Activated CD8-positive, alpha-beta memory T cell treated with anti-CD3 and anti-CD28 coated beads, Interleukin-2, amount 10 ng/mL, durations not matched to agents 7 days and 5 days (primary cell): ENCODE results near the gene SNCAIP. TPM values are rescaled to one million over a fixed set of nuclear protein-coding genes. Genes with fewer than 3 reads are reported as not detected.
"Not testable (repeated sequence)": the region's sequence is repeated elsewhere in the genome, so short reads cannot be mapped to it uniquely, and the experiment has no call there.

ENCODE experiments used
- ATAC-seq: fragments of 150-1000 bp; cut with Tn5 transposase; one replicate; pipeline ENCODE4 v1.10.0; 2021; ENCODE audit warnings: moderate library complexity
- CTCF ChIA-PET: fragments of 350-600 bp; sonication (Branson Sonifier 250); formaldehyde crosslinking; loops from one replicate; lab custom pipeline; 2021; ENCODE audit warnings: antibody characterized with exemption; lab: Charles Lee
- DNase-seq: peaks from one replicate; pipeline ENCODE4 v3.0.0-alpha.2; 2020
- H3K27ac Mint-ChIP-seq: one replicate; pipeline ENCODE4 v1.8.0; 2021; ENCODE audit warnings: mild to moderate bottlenecking, mixed read lengths
- H3K27me3 Mint-ChIP-seq: one replicate; pipeline ENCODE4 v1.8.0; 2021; ENCODE audit warnings: mixed read lengths
- H3K36me3 Mint-ChIP-seq: one replicate; pipeline ENCODE4 v1.8.0; 2021; ENCODE audit warnings: mild to moderate bottlenecking, mixed read lengths
- H3K4me1 Mint-ChIP-seq: one replicate; pipeline ENCODE4 v1.8.0; 2021; ENCODE audit warnings: mixed read lengths
- H3K4me3 Mint-ChIP-seq: one replicate; pipeline ENCODE4 v1.8.0; 2021; ENCODE audit warnings: mild to moderate bottlenecking, moderate library complexity, mixed read lengths
- H3K9me3 Mint-ChIP-seq: one replicate; pipeline ENCODE4 v1.8.0; 2022; ENCODE audit warnings: low read depth, mixed read lengths
- total RNA-seq, 2 experiments: library from RNA; stranded (reverse); gene quantifications; one replicate each; pipeline ENCODE4 v1.2.3, GENCODE V29; 2021

Gene SNCAIP
- total RNA-seq, 2 experiments from 2014 or later = not detected

DNA sequence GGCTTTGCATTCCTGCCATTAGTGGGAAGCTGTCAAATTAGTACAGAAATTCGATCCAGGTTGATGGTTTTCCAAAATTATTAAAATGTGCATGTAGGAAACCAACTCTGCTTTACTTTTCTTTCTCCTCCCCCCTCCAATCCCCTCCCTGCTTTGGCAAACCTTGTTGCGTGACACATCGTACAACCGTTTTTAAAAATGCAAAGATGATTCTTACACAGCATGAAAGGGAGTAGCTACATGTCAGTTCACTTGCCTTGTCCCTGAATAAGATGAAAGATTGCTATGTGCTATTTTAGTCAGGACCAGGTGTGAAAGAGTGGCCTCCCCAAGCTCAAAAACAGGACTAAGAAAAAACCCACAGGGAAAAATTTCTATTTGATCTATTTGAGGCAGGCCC lies 11.7 kb downstream of the SNCAIP start:
- no peak for DNase-seq
- CTCF ChIA-PET = no interaction called here
- Mint-ChIP-seq H3K27me3 (no peaks in the 10 kb centered on the region), H3K9me3 (no peaks in the 10 kb centered on the region), H3K27ac (no peak overlapping the region), H3K36me3 (no peaks in the 10 kb centered on the region), H3K4me3 (no peak overlapping the region), H3K4me1 (no peaks in the 10 kb centered on the region)
- ATAC-seq = no peak

DNA sequence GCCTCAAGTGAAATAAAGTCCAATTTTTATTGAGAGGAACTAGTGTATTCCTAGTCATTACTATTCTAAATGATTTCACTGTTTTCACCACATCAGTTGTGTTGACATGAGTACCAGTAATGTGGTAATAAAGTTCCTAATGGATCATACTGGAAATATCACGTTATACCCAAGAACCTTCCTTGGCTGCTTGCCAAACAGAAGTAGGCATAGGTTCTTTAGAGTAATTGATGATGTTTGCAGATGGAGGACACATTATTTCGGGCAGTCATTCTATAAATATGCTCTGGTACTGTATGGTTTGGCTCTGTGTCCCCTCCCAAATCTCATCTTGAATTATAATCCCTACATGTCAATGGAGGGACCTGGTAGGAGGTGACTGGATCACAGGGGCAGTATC lies 15.1 kb downstream of the SNCAIP start:
- H3K4me1 Mint-ChIP-seq = no peaks in the 10 kb centered on the region
- no peak for ATAC-seq
- H3K9me3 Mint-ChIP-seq = no peaks in the 10 kb centered on the region

DNA sequence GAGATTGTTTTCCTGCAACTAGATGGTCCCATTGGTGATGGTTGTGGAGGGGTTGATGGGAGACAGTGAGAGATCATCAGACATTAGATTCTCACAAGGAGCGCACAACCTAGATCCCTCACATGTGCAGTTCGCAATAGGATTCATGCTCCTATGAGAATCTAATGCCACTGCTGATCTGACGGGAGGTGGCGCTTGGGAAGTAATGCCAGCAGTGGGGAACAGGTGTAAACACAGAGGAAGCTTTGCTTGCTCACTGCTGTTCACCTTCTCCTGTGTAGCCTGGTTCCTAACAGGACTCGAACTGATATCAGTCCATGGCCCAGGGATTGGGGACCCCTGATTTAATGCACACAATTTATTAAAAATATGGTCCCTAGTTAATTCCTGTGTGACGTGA lies 18.8 kb downstream of the SNCAIP start:
- ATAC-seq = no peak
- Mint-ChIP-seq H3K27me3 (no peaks in the 10 kb centered on the region), H3K9me3 (no peaks in the 10 kb centered on the region), H3K4me1 (no peaks in the 10 kb centered on the region), H3K27ac (no peak overlapping the region), H3K36me3 (no peaks in the 10 kb centered on the region), H3K4me3 (no peak overlapping the region)
- CTCF ChIA-PET = no interaction called here
- DNase-seq = no peak

More for the DNA sequence above, 15.1 kb downstream of the SNCAIP start:
- no peaks in the 10 kb centered on the region for H3K36me3 Mint-ChIP-seq
- H3K4me3 Mint-ChIP-seq = no peak overlapping the region
- CTCF ChIA-PET = no interaction called here
- DNase-seq = no peak
- no peaks in the 10 kb centered on the region for H3K27me3 Mint-ChIP-seq
- H3K27ac Mint-ChIP-seq = no peak overlapping the region

DNA sequence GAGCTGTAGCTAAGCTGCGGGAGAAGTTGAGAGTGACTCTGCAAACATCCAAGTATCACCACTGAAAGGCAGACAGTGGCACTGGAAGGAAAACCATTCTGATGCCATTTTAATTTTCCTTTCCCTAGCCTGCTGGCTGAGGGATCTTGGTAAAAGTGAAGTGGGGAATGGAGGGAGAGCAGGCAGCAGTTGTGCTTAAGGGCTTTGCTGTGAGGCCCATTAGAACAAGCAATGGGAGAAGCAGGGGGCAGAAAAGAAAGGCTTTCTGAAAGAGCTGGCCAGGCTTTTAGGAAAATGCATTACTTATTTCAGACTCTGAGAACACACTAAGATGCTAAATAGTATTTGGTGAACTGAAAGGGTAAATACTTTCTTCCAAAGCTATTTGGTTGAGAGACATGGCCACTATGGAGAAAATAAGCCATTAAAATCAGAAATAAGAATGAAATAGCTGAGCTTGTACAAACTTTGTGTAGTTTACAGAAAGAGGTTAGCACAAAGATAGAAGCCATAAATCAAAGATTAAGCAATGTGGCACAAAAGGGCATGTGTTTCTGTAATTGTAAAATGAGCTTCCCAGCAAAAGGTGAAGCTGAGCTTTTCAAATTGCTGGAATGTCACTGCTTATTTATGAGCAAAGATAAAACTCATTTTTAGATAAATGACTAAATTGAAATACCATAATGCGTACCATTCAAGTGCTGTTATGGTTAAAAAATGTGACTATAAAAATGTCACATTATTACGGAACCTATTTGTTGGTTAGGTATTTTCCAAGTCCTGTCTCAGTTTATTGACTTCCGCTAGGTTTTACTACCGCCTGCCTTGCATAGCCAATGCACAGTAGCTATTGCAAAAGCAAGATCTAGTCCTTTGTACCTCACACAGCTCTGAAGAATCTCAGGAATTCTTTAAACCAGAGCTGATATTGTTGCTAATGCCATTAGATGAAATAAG lies 20.8 kb downstream of the SNCAIP start:
- H3K9me3 Mint-ChIP-seq = no peaks in the 10 kb centered on the region
- ATAC-seq (no peak), DNase-seq (no peak)
- no peaks in the 10 kb centered on the region for H3K27me3 Mint-ChIP-seq
- no peak overlapping the region for H3K4me3 Mint-ChIP-seq
- CTCF ChIA-PET = no interaction called here
- H3K4me1 Mint-ChIP-seq = no peaks in the 10 kb centered on the region
- no peak overlapping the region for H3K27ac Mint-ChIP-seq
- H3K36me3 Mint-ChIP-seq = no peaks in the 10 kb centered on the region

DNA sequence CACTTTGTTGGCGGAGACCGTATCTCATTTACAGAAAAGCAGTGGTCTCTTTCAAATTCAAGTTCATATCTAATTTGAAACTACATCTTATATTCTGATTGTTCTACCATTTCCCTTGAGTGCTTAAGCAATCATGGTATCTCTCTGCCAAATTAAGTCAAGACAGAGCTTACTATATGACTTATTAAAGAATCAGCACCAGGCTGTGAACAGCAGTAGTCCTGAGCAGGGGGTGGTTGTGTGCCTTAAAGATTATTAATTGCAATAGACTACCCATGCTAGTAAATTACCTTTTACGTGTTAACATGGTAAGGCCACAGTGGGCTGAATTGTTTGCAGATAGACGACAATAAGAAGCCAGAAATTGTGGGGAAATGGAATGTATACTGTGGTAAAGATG lies 21.5 kb downstream of the SNCAIP start:
- DNase-seq (no peak), ATAC-seq (no peak)
- H3K9me3 Mint-ChIP-seq = no peaks in the 10 kb centered on the region
- CTCF ChIA-PET = no interaction called here
- no peaks in the 10 kb centered on the region for H3K4me1 Mint-ChIP-seq
- no peak overlapping the region for H3K4me3 Mint-ChIP-seq
- no peaks in the 10 kb centered on the region for H3K27me3 Mint-ChIP-seq
- H3K36me3 Mint-ChIP-seq = no peaks in the 10 kb centered on the region
- no peak overlapping the region for H3K27ac Mint-ChIP-seq

DNA sequence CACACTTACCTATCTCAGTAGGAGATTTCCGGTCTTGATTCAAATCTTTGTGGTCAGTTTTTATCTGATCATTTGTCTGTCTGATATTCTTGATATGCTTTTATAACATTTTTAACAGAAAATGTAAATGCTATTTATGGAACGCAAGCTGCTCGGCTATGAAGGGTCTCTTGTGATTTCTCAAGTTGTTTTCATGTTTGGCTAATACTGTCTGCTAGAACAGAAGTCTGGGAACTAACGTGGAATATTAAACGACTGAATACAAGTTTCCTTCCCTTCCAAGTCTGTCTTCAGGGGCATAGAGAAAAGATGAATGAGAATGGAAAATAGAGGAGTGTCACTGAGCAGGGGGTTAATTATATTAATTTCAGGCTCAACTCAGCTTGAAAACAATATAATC lies 27.6 kb downstream of the SNCAIP start:
- no peak for DNase-seq
- Mint-ChIP-seq H3K9me3 (no peaks in the 10 kb centered on the region), H3K27ac (no peak overlapping the region), H3K36me3 (no peaks in the 10 kb centered on the region), H3K4me3 (no peak overlapping the region), H3K4me1 (no peaks in the 10 kb centered on the region), H3K27me3 (no peaks in the 10 kb centered on the region)
- ATAC-seq = no peak
- CTCF ChIA-PET = no interaction called here

DNA sequence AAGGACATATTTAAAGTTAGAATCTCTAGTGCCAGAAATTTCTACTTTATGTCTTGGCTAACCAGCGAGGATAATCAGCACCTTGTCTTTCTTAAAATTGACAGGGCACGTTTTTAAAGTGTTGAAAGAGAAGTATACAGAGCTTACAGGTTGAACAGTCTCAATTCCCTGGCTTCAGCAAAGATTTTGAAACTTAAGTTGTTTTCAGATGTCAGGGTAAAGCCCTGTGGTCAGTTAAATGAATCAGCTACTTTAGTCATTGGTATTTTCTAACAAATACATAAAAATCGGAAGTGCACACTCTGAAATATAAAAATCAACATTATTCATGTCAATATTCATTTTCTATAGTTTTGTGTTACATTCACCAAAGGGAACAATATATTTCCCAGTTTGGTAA lies 29.1 kb downstream of the SNCAIP start:
- Mint-ChIP-seq H3K27me3 (no peaks in the 10 kb centered on the region), H3K27ac (no peak overlapping the region), H3K36me3 (no peaks in the 10 kb centered on the region), H3K9me3 (no peaks in the 10 kb centered on the region), H3K4me3 (no peak overlapping the region), H3K4me1 (no peaks in the 10 kb centered on the region)
- DNase-seq (no peak), ATAC-seq (no peak)
- CTCF ChIA-PET = no interaction called here

DNA sequence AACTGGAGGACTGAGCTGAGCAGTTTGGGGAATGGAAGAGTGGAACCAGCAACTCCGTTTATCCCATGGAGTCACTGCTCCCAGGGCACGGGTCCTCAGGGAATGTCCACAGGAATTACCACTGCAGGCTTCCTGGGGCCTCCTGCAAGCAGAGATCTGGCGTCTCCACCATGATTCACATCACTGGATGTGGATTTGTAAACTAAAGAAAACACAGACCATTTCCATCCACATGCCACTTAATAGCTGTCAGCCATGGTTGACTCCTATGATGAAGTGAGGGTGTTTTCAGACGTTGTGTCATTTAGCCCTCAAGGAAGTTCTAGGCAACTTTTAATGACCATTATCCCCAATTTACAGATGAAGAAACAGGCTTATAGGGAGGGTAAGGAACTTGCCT lies 30.2 kb downstream of the SNCAIP start:
- Mint-ChIP-seq H3K27ac (no peak overlapping the region), H3K27me3 (no peaks in the 10 kb centered on the region), H3K4me1 (no peaks in the 10 kb centered on the region), H3K36me3 (no peaks in the 10 kb centered on the region), H3K4me3 (no peak overlapping the region), H3K9me3 (no peaks in the 10 kb centered on the region)
- ATAC-seq (no peak), DNase-seq (no peak)
- CTCF ChIA-PET = no interaction called here

DNA sequence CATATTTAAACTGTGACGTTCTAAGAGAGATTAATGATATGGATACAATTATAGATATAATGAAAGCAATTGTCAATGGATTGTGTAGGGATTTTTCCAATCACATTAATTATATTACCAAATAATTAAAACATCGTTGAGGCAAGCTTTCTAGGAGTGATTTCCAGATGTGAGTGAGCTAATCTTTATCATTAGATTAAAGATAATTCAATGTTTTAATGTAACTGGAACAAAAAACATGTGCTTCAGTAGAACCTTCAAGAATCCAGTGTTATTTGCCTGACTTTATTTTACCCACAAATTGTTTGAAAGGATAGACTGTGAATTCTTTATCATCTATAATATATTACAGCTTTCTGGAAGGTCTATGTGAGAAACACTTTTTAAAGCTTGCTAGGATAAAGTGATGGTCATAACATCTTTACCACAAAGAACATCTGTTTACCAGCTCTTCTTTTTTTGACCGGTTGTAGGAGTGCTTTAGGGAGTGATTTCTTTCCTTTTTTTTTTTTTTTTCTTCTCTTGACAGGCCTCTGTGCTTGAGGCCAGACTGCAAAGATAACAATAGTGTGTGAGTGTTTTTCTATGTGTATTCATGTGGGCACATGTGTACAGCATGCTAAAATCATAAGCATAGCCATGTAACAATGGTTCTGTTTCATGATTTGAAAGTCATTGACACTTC lies 35.0 kb downstream of the SNCAIP start:
- DNase-seq (no peak), ATAC-seq (no peak)
- H3K27me3 Mint-ChIP-seq = no peaks in the 10 kb centered on the region
- no peak overlapping the region for H3K27ac Mint-ChIP-seq
- CTCF ChIA-PET = no interaction called here
- no peaks in the 10 kb centered on the region for H3K36me3 Mint-ChIP-seq
- H3K9me3 Mint-ChIP-seq = no peaks in the 10 kb centered on the region
- H3K4me3 Mint-ChIP-seq = no peak overlapping the region
- H3K4me1 Mint-ChIP-seq = no peaks in the 10 kb centered on the region

DNA sequence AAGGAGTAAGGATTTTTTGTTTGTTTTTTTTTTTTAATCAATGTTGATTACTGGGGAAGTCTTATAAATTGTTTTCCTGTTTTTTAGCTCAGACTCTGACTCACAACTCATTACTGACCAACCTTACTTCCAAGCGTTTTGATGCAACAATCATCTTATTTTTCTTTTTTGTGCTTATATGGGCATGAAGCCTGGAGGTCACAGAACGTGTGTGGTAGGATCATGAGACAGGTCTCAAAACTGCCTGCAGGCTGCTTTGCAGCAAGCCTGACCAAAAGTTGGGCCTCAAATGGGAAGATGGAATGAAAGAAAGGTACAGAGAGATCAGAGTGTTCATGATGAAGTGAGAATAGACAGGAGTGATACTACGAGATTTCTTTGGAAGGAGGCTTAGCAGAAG lies 38.5 kb downstream of the SNCAIP start:
- CTCF ChIA-PET = no interaction called here
- no peaks in the 10 kb centered on the region for H3K4me1 Mint-ChIP-seq

DNA sequence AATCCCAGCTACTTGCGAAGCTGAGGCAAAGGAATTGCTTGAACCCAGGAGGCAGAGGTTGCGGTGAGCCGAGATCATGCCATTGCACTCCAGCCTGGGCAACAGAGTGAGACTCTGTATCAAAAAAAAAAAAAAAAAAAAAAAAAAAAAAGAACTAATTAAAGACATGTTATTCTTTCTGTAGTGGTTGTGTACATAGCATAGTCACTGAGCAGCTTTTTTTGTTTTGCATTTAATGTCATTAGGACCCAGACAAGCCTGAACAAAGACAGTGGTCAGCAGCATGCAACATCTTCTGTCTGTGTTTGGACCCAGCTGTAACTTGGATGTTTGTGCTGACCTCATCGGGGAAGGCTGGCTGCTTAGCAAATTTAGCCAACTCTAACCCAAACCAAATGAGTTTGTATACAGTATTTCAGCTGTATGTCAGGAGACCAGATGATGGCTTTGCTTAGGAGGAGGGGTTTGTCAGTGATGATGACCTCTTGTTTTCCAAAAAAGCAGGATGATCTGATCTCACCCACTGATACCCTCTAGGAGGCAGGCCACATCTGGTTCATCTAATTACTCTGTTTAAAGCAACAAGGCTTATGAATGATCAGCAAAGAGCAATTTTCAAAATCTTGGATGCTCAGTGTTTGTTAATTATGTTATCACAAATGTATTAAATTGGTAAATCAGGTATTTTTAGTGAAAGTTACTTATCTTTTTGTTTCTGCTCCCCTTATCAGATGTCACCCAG lies 39.5 kb downstream of the SNCAIP start:
- no peaks in the 10 kb centered on the region for H3K9me3 Mint-ChIP-seq
- DNase-seq (no peak), ATAC-seq (no peak)
- no peak overlapping the region for H3K27ac Mint-ChIP-seq
- H3K4me1 Mint-ChIP-seq = no peaks in the 10 kb centered on the region
- no peaks in the 10 kb centered on the region for H3K36me3 Mint-ChIP-seq
- no peaks in the 10 kb centered on the region for H3K27me3 Mint-ChIP-seq
- CTCF ChIA-PET = no interaction called here
- no peak overlapping the region for H3K4me3 Mint-ChIP-seq

More for the DNA sequence above, 38.5 kb downstream of the SNCAIP start:
- Mint-ChIP-seq H3K36me3 (no peaks in the 10 kb centered on the region), H3K9me3 (no peaks in the 10 kb centered on the region), H3K27ac (no peak overlapping the region), H3K4me3 (no peak overlapping the region), H3K27me3 (no peaks in the 10 kb centered on the region)
- ATAC-seq (no peak), DNase-seq (no peak)

DNA sequence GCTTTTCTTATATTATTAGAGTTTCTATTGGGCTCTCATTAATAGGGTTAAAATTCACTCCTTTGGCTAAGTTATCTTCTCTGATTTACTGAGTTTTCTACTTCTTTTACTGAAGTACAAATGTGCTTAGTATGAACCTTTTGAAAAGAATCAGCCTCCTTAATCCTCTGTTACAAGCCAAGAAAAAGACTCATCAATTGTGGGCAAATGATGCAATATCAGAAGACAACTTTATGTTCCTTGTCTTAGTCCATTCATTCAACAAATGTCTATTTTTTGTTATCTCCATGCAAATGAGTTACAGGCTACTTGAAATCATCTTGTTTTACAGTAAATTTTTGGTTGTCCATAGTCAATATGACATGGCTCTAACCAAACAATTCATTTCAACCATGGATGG lies 40.3 kb downstream of the SNCAIP start:
- no peaks in the 10 kb centered on the region for H3K27me3 Mint-ChIP-seq
- no peaks in the 10 kb centered on the region for H3K9me3 Mint-ChIP-seq
- ATAC-seq (no peak), DNase-seq (no peak)
- CTCF ChIA-PET = no interaction called here
- no peak overlapping the region for H3K27ac Mint-ChIP-seq
- H3K4me1 Mint-ChIP-seq = no peaks in the 10 kb centered on the region
- H3K36me3 Mint-ChIP-seq = no peaks in the 10 kb centered on the region
- no peak overlapping the region for H3K4me3 Mint-ChIP-seq

DNA sequence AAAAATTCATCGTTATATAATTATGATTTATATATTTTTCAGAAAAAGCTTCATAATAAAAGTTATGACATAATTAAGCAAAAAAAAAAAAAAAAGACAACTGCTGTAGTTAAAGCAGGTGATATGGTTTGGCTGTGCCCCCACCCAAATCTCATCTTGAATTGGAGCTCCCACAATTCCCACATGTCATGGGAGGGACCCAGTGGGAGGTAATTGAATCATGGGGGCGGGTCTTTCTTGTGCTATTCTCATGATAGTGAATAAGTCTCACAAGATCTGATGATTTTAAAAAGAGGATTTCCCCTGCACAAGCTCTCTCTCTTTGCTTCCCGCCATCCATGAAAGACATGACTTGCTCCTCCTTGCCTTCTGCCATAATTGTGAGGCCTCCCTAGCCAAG lies 41.3 kb downstream of the SNCAIP start:
- ATAC-seq, H3K27ac Mint-ChIP-seq, H3K9me3 Mint-ChIP-seq, CTCF ChIA-PET, H3K4me1 Mint-ChIP-seq, H3K4me3 Mint-ChIP-seq, H3K36me3 Mint-ChIP-seq, DNase-seq, H3K27me3 Mint-ChIP-seq: not testable (repeated sequence)
